HepG2 (cell line): ENCODE data around the gene NRP1. TPM values are rescaled to one million over a fixed set of nuclear protein-coding genes. Genes with fewer than 3 reads are reported as not detected.
A peak's percentile ranks its signal among the peaks of the same experiment; 100 is the strongest.

Experiments used
- ATAC-seq: fragments of 200-7000 bp; cut with Tn5 transposase; 3 replicates; pipeline ENCODE4 v1.9.1; 2020; ENCODE audit warnings: mild to moderate bottlenecking, moderate library complexity
- BruUV-seq: library from RNA; stranded (reverse); fragments of 400-500 nt; replicated peaks from 2 replicates; lab custom pipeline; 2021; lab: Mats Ljungman, UMichigan
- CTCF ChIA-PET: fragments of 300-600 bp; formaldehyde crosslinking; extraction: SDS; loops from one replicate; lab custom pipeline; 2021; ENCODE audit warnings: low total read pairs, inconsistent platforms, low intra/inter-chr PET ratio; lab: Yijun Ruan, JAX
- POLR2A ChIA-PET: fragments of 350-600 bp; sonication (Branson Sonifier 250); formaldehyde crosslinking; loops from one replicate; lab custom pipeline; 2020; ENCODE audit warnings: antibody characterized with exemption, inconsistent platforms; lab: Yijun Ruan, JAX
- DNase-seq: peaks from one replicate; pipeline ENCODE4 v3.0.0-alpha.2; 2015; ENCODE audit warnings: low spot score
- FAIRE-seq: peaks from 3 replicates; lab custom pipeline; 2011; peaks lifted over from hg19 to GRCh38; lab: Jason Lieb, UNC
- H2AFZ ChIP-seq: one replicate; pipeline ENCODE4 v1.6.1; 2011; ENCODE audit warnings: low read length, inconsistent platforms
- H3K27ac ChIP-seq: fragments of 300-600 bp; 3 replicates; pipeline ENCODE4 v1.8.0; 2011; ENCODE audit warnings: mixed run types, mild to moderate bottlenecking, mixed read lengths, low read length, inconsistent platforms; ENCODE audit not compliant: insufficient read depth; ENCODE audit errors: extremely low read length
- H3K27me3 ChIP-seq, 2 experiments: fragments of 200-600 bp in 1 of 2; 2 replicates in 1 of 2; 3 replicates in 1 of 2; pipeline versions ENCODE4 v1.6.0 to v1.8.0; 2011; ENCODE audit warnings: low read length in 2 of 2, mild to moderate bottlenecking in 2 of 2, moderate library complexity in 2 of 2, inconsistent platforms in 1 of 2; ENCODE audit not compliant: insufficient read depth in 2 of 2, control insufficient read depth in 1 of 2
- H3K36me3 ChIP-seq, 2 experiments: fragments of 200-600 bp in 1 of 2; replicated peaks in 1 of 2; 2 replicates in 1 of 2; 3 replicates in 1 of 2; pipeline versions ENCODE4 v1.5.1 to v1.8.0; 2011; ENCODE audit warnings: low read length in 2 of 2, inconsistent platforms in 1 of 2; ENCODE audit not compliant: insufficient read depth in 2 of 2, control insufficient read depth in 1 of 2
- H3K4me1 ChIP-seq: 2 replicates; pipeline ENCODE4 v1.5.1; 2012; ENCODE audit warnings: low read length, inconsistent platforms; ENCODE audit not compliant: insufficient read depth
- H3K4me2 ChIP-seq: 2 replicates; pipeline ENCODE4 v1.6.0; 2011; ENCODE audit warnings: low read depth, low read length, inconsistent platforms
- H3K4me3 ChIP-seq, 3 experiments: fragments of 200-600 bp in 1 of 3; sonication (generic), shearing (Covaris generic) in 1 of 3; replicated peaks in 1 of 3; 2 replicates each; pipeline ENCODE4 v1.5.1; 2011 to 2016; ENCODE audit warnings: low read length in 3 of 3, inconsistent platforms in 2 of 3, low read depth in 2 of 3, mild to moderate bottlenecking in 2 of 3, control low read depth in 1 of 3, mixed read lengths in 1 of 3; ENCODE audit not compliant: insufficient read depth in 1 of 3
- H3K79me2 ChIP-seq: one replicate; pipeline ENCODE4 v1.6.1; 2011; ENCODE audit warnings: low read length, inconsistent platforms; ENCODE audit not compliant: insufficient read depth
- H3K9ac ChIP-seq: 2 replicates; pipeline ENCODE4 v1.6.0; 2011; ENCODE audit warnings: mild to moderate bottlenecking, low read depth, low read length, inconsistent platforms; ENCODE audit not compliant: insufficient read depth
- H3K9me3 ChIP-seq: 2 replicates; pipeline ENCODE4 v1.5.1; 2012; ENCODE audit warnings: mild to moderate bottlenecking, low read length
- H4K20me1 ChIP-seq: 2 replicates; pipeline ENCODE4 v1.6.0; 2011; ENCODE audit warnings: inconsistent platforms, mild to moderate bottlenecking, low read length, moderate library complexity; ENCODE audit not compliant: insufficient read depth
- DNMT3B ChIP-seq: conservative IDR thresholded peaks from 2 replicates; pipeline ENCODE4 v1.6.1; 2016; ENCODE audit warnings: missing biosample characterization, control low read depth
- ELF3 ChIP-seq: IDR thresholded peaks from 2 replicates; pipeline ENCODE4 v1.6.1; 2016; ENCODE audit warnings: missing genetic modification reagents, missing compliant biosample characterization
- GTF3A ChIP-seq: sonication (generic); formaldehyde crosslinking; conservative IDR thresholded peaks from 2 replicates; pipeline ENCODE4 v1.4.0; 2020; ENCODE audit warnings: mild to moderate bottlenecking, missing genetic modification reagents
- MIER2 ChIP-seq: IDR thresholded peaks from 2 replicates; pipeline ENCODE4 v1.6.1; 2016; ENCODE audit warnings: missing biosample characterization, missing genetic modification reagents
- MIER3 ChIP-seq: IDR thresholded peaks from 2 replicates; pipeline ENCODE4 v1.6.1; 2016; ENCODE audit warnings: missing compliant biosample characterization, borderline replicate concordance
- MLLT10 ChIP-seq: sonication (generic); formaldehyde crosslinking; IDR thresholded peaks from 2 replicates; pipeline ENCODE4 v1.4.0; 2020; ENCODE audit warnings: missing genetic modification reagents
- MZF1 ChIP-seq: sonication (generic); formaldehyde crosslinking; IDR thresholded peaks from 2 replicates; pipeline ENCODE4 v1.8.1; 2023; ENCODE audit warnings: mild to moderate bottlenecking, missing genetic modification reagents, borderline replicate concordance
- PITX1 ChIP-seq: sonication (generic); formaldehyde crosslinking; IDR thresholded peaks from 2 replicates; pipeline ENCODE4 v1.5.1; 2020; ENCODE audit warnings: mild to moderate bottlenecking, missing genetic modification reagents
- TCF7 ChIP-seq: sonication (generic); IDR thresholded peaks from 2 replicates; pipeline ENCODE4 v1.6.1; 2016; ENCODE audit warnings: antibody characterized with exemption, low read depth
- TCF7L2 ChIP-seq: IDR thresholded peaks from 2 replicates; pipeline ENCODE4 v1.6.1; 2011; ENCODE audit warnings: mild to moderate bottlenecking, low read depth, low read length, moderate library complexity
- ZBTB1 ChIP-seq: sonication (generic); formaldehyde crosslinking; IDR thresholded peaks from 2 replicates; pipeline ENCODE4 v1.4.0; 2020; ENCODE audit warnings: missing genetic modification reagents, borderline replicate concordance
- ZFY ChIP-seq: sonication (generic); formaldehyde crosslinking; IDR thresholded peaks from 2 replicates; pipeline ENCODE4 v1.4.0; 2020; ENCODE audit warnings: missing genetic modification reagents
- ZNF83 ChIP-seq: sonication (generic); formaldehyde crosslinking; IDR thresholded peaks from 2 replicates; pipeline ENCODE4 v1.4.0; 2020; ENCODE audit warnings: missing genetic modification reagents, mild to moderate bottlenecking, borderline replicate concordance
- WGBS: methylation state at CpG from one replicate; pipeline ENCODE4 v1.1.6; 2017; ENCODE audit warnings: low lambda C conversion rate; 5-methylcytosine and 5-hydroxymethylcytosine counted together
- in situ Hi-C: cut with HindIII; loops from 2 replicates; pipeline ENCODE4 v1.10.0; 2017; ENCODE audit warnings: low pct_unique_long_range_greater_than_20kb; ENCODE audit not compliant: extremely low pct_ligation_motif_present
- intact Hi-C: fragments of 100-400 bp; cut with micrococcal nuclease; formaldehyde crosslinking; loops from one replicate; pipeline ENCODE4 v1.10.0; 2022; ENCODE audit not compliant: unreplicated experiment
- polyA plus RNA-seq, 8 experiments: library from polyadenylated mRNA; depleted of rRNA in 3 of 8; stranded (reverse) in 7 of 8; unstranded in 1 of 8; fragments of >200 nt; fragmentation: Illumina TruSeq in 4 of 8; extraction: Trizol in 4 of 8; gene quantifications; 2 replicates each; pipeline versions ENCODE4 v1.2.1 to v1.2.3, GENCODE V29; 2011 to 2016; ENCODE audit warnings: low read depth in 4 of 8, missing spikeins in 1 of 8, mixed read lengths in 1 of 8; ENCODE audit not compliant: insufficient read depth in 1 of 8
- total RNA-seq, 5 experiments: library from RNA; depleted of rRNA; stranded (reverse); fragments of >200 nt; fragmentation: Illumina TruSeq; extraction: Trizol; gene quantifications; 2 replicates each; pipeline ENCODE4 v1.2.3, GENCODE V29; 2016; ENCODE audit warnings: low read depth in 1 of 5
- TF ChIP-seq, protein P1 (sequence below): sonication (generic); formaldehyde crosslinking; IDR thresholded peaks from 2 replicates; pipeline ENCODE4 v1.4.0; 2020; ENCODE audit warnings: missing genetic modification reagents
- TF ChIP-seq, protein P2 (sequence below): sonication (generic); formaldehyde crosslinking; IDR thresholded peaks from 2 replicates; pipeline ENCODE4 v1.8.1; 2023; ENCODE audit warnings: mild to moderate bottlenecking, missing genetic modification reagents
- TF ChIP-seq, protein P3 (sequence below): sonication (generic); formaldehyde crosslinking; IDR thresholded peaks from 2 replicates; pipeline ENCODE4 v1.4.0; 2020; ENCODE audit warnings: missing genetic modification reagents, borderline replicate concordance

Gene NRP1
- total and polyA plus RNA-seq, 2 of the 13 experiments (the other 11 are each of a cell fraction or from before 2014, with no cell fraction given), result 5.3 to 5.8 TPM

DNA sequence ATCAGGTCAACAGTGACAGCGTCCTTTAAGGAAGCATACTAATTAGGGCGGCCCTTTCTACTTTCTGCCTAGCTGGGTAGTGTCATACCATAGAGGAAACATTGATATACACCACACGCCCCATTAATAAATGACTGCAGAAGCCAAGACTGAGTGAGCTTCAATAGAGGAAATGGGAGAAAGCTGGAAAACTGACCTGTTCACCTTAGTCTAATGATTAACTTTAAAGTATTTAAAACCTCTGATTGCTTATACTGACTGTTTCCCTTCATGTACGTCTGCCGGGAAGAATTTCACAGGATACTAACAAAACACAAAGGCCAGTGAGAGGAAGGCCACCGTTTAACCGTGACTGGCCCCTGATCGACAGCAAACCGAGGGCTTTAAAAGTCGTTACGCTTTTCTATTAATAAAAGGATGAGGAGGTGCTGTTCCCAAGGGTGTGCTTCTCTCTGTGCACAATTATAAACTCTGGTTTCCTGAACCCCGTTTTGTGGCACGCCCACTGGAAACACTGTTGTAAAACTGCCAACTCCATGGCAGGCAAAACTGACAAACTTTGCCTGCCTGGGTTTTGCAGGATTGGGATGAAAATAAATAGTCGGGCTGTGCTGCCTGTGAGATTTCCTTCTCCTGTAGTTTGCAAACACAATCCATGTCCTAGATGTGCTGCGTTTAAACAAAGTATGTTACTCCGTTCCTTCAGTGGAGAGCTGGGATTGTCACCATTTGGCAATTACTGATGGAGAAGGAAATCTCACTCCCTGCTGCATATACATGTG, 137.6 kb downstream of the NRP1 start:
- no peaks in the 10 kb centered on the region for H3K36me3 ChIP-seq
- WGBS, result 4% methylated on average over 16 of the region's 16 CpGs
- peak overlapping the region; percentile 98 for H3K27ac ChIP-seq
- peak overlapping the region; percentile 89 for H3K4me2 ChIP-seq
- TSS peak; percentile 93 for BruUV-seq
- H2AFZ ChIP-seq, result no peak overlapping the region
- ATAC-seq, result peak; percentile 82
- H4K20me1 ChIP-seq, result no peaks in the 10 kb centered on the region
- H3K9ac ChIP-seq, result peak overlapping the region; percentile 84
- FAIRE-seq, result peak; percentile 85
- peak overlapping the region; percentile 5 to 51 (median 36); a peak in 5 of 6 replicates for H3K4me3 ChIP-seq
- no peaks in the 10 kb centered on the region for H3K27me3 ChIP-seq
- H3K4me1 ChIP-seq, result peaks cover 75% of the 10 kb centered on the region
- POLR2A ChIA-PET, result interaction anchor here (0.6 to 1.8 kb wide), 19 partner anchors 11 to 924 kb away, joined by 3 to 10 read pairs (median 4); partner anchors contain the start of gene NRP1
- DNase-seq, result peak; percentile 94
- intact Hi-C loops (loop anchor here (5.0 to 10.0 kb wide), 4 partner anchors 110 to 928 kb away; no protein-coding TSS in a partner anchor), in situ Hi-C loops (loop anchor here (5.0 kb wide), 1 partner anchor 310 kb away; no protein-coding TSS in a partner anchor)
- no peaks in the 10 kb centered on the region for H3K79me2 ChIP-seq
- CTCF ChIA-PET, result no interaction called here
- H3K9me3 ChIP-seq, result no peaks in the 10 kb centered on the region
- TF ChIP-seq DNMT3B (CRISPR knock-in tag), result 0 out of 2 replicates have a peak, but pooled peaks have one; percentile 12
- peak; percentile 26; the same call in 1 of the 2 replicates for TF ChIP-seq TCF7L2
- peak; percentile 85 for TF ChIP-seq ELF3 (CRISPR knock-in tag)
- no peak for TF ChIP-seq ZNF83 (CRISPR knock-in tag)
- peak; percentile 19; the same call in 1 of the 2 replicates for TF ChIP-seq PITX1
- TF ChIP-seq MZF1 (CRISPR knock-in tag), result no peak
- peak; percentile 79 for TF ChIP-seq TCF7
- TF ChIP-seq ZFY (CRISPR knock-in tag), result peak; percentile 45; the same call in 1 of the 2 replicates
- no peak for TF ChIP-seq ZBTB1 (CRISPR knock-in tag)
- no peak for TF ChIP-seq MLLT10 (CRISPR knock-in tag)
- no peak for TF ChIP-seq MIER2 (CRISPR knock-in tag)
- TF ChIP-seq, protein P1, sequence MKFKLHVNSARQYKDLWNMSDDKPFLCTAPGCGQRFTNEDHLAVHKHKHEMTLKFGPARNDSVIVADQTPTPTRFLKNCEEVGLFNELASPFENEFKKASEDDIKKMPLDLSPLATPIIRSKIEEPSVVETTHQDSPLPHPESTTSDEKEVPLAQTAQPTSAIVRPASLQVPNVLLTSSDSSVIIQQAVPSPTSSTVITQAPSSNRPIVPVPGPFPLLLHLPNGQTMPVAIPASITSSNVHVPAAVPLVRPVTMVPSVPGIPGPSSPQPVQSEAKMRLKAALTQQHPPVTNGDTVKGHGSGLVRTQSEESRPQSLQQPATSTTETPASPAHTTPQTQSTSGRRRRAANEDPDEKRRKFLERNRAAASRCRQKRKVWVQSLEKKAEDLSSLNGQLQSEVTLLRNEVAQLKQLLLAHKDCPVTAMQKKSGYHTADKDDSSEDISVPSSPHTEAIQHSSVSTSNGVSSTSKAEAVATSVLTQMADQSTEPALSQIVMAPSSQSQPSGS (CRISPR knock-in tag), result no peak
- TF ChIP-seq, protein P2, sequence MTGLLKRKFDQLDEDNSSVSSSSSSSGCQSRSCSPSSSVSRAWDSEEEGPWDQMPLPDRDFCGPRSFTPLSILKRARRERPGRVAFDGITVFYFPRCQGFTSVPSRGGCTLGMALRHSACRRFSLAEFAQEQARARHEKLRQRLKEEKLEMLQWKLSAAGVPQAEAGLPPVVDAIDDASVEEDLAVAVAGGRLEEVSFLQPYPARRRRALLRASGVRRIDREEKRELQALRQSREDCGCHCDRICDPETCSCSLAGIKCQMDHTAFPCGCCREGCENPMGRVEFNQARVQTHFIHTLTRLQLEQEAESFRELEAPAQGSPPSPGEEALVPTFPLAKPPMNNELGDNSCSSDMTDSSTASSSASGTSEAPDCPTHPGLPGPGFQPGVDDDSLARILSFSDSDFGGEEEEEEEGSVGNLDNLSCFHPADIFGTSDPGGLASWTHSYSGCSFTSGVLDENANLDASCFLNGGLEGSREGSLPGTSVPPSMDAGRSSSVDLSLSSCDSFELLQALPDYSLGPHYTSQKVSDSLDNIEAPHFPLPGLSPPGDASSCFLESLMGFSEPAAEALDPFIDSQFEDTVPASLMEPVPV (CRISPR knock-in tag), result 0 out of 2 replicates have a peak, but pooled peaks have one; percentile 23
- TF ChIP-seq GTF3A, result no peak
- peak; percentile 13; the same call in 1 of the 2 replicates for TF ChIP-seq MIER3 (CRISPR knock-in tag)
- TF ChIP-seq, protein P3, sequence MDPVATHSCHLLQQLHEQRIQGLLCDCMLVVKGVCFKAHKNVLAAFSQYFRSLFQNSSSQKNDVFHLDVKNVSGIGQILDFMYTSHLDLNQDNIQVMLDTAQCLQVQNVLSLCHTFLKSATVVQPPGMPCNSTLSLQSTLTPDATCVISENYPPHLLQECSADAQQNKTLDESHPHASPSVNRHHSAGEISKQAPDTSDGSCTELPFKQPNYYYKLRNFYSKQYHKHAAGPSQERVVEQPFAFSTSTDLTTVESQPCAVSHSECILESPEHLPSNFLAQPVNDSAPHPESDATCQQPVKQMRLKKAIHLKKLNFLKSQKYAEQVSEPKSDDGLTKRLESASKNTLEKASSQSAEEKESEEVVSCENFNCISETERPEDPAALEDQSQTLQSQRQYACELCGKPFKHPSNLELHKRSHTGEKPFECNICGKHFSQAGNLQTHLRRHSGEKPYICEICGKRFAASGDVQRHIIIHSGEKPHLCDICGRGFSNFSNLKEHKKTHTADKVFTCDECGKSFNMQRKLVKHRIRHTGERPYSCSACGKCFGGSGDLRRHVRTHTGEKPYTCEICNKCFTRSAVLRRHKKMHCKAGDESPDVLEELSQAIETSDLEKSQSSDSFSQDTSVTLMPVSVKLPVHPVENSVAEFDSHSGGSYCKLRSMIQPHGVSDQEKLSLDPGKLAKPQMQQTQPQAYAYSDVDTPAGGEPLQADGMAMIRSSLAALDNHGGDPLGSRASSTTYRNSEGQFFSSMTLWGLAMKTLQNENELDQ (CRISPR knock-in tag), result no peak
